Fibroblast of skin of abdomen (primary cell): ENCODE measurements around the gene CD82.
"Not testable (repeated sequence)": the region's sequence is repeated elsewhere in the genome, so short reads cannot be mapped to it uniquely, and the experiment has no call there.

Experiments used
- DNase-seq: peaks from one replicate; pipeline ENCODE4 v3.0.0-alpha.2; 2013

The CD82 gene

DNA sequence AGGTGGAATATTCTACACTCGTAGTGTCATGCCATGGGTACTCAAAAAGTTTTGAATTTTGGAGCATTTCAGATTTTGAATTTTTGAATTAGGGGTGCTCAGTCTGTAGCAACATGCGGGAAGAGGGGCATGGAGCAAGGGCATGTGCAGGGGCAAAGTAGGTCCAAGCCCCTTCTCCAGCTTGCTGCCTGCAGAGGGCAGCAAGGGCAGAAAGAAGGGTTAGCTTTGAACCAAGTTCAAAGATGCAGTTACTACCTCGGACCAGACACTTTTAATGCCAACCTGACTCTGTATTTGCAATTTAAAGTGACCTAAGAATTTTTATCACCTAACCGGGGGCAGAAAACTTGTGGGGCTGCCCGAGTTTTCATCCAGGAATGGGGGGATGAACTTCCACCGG is 68.2 kb downstream of the CD82 start:
- DNase-seq: peak; percentile 8

GRCh38 chr11:44634401-44635281 is 69.2 kb downstream of the CD82 start:
- DNase-seq: peak; percentile 74

DNA sequence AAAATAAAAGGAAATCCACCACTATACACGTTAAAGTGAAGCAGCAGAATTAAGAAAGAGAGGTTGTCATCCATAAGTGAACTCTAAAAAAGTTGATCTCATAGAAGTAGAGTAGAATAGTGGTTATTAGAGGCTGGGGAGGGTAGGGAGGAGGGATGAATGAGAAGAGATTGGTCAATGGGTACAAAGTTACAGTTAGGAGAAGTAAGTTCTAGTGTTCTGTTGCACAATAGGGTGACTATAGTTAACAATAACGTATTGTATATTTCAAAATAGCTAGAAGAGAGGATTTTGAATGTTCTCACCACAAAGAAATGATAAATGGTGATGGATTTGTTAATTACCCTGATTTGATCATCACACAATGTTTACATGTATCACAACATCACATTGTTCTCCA is 72.0 kb downstream of the CD82 start:
- DNase-seq: no peak

- DNase-seq: no peak
Observed at GRCh38 chr11:44638032-44638431, 72.6 kb downstream of the CD82 start.

DNA sequence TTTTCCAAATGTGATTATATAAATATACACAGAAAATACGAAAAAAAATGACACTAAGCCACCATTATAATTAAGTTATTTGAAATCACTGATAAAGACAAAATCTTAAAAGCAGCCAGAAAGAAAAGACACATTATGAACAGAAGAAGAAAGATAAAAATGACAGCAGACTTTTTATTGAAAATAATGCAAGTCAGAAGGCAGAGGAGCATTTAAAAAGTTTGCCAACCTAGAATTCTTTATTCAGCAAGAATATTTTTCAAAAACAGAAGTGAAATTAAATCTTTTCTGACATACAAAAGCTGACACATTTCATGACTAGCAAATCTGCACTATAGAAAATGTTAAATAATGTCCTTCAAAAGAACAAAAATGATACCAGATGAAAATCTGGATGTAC is 77.8 kb downstream of the CD82 start:
- no peak for DNase-seq

- DNase-seq: no peak
Observed at GRCh38 chr11:44645827-44646226, 80.4 kb downstream of the CD82 start.

DNA sequence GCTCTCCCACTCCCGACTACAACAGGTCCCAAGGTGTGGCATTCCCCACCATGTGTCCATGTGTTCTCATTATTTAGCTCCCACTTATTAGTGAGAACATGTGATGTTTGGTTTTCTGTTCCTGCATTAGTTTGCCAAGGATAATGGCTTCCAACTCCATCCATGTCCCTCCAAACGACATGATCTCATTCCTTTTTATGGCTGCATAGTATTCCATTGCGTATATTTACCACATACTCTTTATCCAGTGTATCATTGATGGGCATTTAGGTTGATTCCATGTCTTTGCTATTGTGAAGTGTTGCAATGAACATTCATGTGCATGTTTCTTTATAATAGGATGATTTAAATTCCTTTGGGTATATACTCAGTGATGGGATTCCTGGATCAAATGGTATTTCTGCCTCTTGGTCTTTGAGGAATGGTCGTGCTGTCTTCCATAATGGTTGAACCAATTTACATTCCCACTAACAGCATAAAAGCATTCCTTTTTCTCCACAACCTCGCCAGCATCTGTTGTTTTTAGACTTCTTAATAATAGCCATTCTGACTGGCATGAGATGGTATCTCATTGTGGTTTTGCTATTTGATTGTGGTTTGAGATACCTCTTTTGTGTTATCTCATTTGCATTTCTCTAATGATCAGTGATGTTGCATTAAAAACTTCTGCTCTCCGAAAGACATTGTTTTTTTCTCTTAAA is 81.9 kb downstream of the CD82 start:
- DNase-seq: not testable (repeated sequence)

DNA sequence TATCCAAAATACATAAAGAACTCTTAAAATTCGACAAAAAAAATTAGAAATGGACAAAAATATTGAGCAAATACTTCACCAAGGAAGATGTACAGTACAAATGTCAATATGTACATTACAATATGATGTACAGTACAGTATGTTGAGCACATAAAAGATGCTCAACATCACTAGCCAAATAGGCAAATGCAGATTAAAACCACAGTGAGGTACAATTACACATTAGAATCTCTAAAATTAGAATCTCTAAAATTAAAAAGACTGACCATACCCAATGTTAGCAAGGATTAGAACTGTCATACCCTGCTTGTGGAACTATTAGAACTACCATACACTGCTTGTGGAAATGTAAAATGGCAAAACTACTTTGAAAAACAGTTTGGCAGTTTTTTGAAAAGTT is 82.6 kb downstream of the CD82 start:
- DNase-seq: no peak

- DNase-seq: no peak
Observed at GRCh38 chr11:44651535-44652155, 86.2 kb downstream of the CD82 start.

DNA sequence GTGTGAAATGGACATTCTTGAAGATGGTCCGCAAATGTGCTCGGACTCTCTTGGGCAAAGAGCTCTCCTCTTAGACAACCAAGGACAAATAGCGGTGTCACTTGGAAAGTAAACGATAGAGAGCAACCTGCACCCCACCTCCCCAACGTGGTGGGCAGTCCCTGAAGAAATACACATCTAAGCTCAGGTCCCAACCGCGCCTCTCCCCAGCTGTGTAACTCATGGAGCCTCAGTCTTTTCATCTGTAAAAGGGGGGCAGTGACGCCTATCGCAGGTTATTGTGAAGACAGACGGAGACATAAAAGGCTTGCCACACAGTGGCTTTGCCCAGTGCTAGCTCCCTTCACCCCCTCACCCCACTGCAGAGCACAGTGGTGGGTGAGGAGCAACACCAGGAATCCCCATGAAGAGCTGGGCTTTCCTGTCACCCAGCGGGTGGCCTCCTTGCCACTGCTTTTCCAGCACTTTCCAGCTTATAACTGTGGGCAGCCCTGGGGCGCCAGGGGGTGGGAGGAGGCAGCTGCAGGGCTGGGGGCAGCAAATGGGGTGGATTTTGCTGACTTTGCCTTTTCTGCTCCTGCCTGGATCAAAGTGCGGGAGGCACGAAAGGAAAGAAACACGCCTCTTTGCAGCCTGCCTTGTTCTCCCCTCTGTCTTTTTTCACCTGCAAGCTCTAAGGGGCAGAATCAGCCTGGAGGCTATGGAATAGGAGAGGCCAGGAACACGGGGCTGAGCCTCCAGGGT is 87.6 kb downstream of the CD82 start:
- DNase-seq: no peak

GRCh38 chr11:44654057-44654456 is 88.6 kb downstream of the CD82 start:
- DNase-seq: no peak

- DNase-seq: no peak
Observed at GRCh38 chr11:44654596-44654995, 89.1 kb downstream of the CD82 start.

DNA sequence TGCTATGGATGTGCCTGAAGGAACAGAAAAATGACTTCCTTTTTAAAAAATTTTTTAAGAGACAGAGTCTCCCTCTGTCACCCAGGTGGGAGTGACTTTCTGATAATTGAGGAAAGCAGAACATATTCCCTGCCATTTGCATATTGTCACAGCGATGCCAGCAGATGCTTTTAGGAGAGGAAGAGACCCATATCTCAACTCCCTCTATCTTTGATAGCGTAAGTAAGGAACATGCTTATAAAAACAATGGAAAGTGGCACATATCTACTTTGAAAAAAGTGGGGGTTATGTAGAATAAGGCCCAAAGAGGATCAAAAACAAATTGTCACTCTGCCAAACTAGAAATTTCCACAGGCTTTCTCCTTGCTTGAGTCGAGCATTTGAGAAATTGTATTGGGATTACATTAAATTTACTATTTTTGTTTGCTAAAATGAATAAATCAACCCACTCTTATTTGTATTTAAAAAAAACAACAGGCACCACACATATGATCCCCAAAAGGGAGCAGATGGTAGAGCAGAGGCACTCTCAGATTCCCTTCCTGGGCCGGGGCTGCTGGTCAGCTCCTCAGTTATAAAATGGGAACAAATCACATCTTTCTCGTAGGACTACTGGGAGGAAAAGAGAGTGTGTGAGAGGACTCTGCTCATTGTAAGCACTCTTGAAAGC is 92.5 kb downstream of the CD82 start:
- DNase-seq: no peak

DNA sequence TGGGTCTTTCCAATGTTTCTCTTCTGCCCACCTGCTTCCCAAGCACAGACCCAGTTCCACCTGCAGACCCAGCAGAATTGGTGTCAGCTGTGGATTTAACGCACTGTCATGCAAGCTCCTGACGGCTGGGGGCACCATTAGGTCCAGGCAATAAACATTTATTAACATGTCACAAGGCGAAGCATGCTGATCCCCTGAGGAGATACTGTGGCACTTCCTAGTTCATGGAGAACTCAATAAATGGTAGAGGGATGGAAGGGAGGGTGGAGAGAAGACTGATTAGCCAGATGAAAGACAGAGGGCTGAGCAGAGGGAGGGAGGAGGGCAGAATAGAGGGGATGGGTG is 93.0 kb downstream of the CD82 start:
- peak; percentile 12 for DNase-seq

- no peak for DNase-seq
Observed at GRCh38 chr11:44659641-44660040, 94.2 kb downstream of the CD82 start.

- DNase-seq: not testable (repeated sequence)
Observed at GRCh38 chr11:44660535-44660934, 95.1 kb downstream of the CD82 start.

DNA sequence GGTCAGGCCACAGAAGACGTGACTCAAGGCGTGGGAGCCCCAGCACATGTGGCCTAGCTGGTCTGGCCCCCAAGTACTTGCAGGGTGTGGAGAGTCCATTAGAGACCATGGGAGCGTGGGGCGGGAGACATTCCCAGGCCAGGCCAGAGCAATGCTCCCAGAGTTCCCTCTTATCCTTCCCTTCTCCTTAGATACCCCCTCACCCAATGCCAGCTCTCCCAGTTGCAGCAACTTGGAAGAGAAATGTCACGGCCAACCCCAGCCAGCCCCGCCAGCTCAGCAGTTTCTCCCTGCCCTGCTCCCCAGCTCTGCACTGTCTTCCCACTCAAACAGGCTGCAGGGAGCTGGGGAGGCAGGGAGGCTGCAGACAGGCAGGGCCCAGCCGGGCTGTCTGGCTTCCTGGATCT is 95.9 kb downstream of the CD82 start:
- DNase-seq: no peak
